IPS-18a (cell line): ENCODE results near the gene PLSCR1.
A peak's percentile ranks its signal among the peaks of the same experiment; 100 is the strongest.

Source experiments
- H3K27ac ChIP-seq: one replicate; pipeline ENCODE4 v1.5.1; 2013; ENCODE audit warnings: low read length
- H3K27me3 ChIP-seq: one replicate; pipeline ENCODE4 v1.6.1; 2013; ENCODE audit warnings: mild to moderate bottlenecking, low read length; ENCODE audit not compliant: control insufficient read depth, insufficient read depth
- H3K36me3 ChIP-seq: one replicate; pipeline ENCODE4 v1.6.1; 2013; ENCODE audit warnings: low read depth, low read length; ENCODE audit not compliant: control insufficient read depth
- H3K4me1 ChIP-seq: one replicate; pipeline ENCODE4 v1.6.1; 2013; ENCODE audit warnings: low read depth, low read length; ENCODE audit not compliant: control insufficient read depth
- H3K4me3 ChIP-seq: one replicate; pipeline ENCODE4 v1.5.1; 2013; ENCODE audit warnings: low read length
- H3K9ac ChIP-seq: one replicate; pipeline ENCODE4 v1.6.1; 2013; ENCODE audit warnings: mild to moderate bottlenecking, low read length, moderate library complexity
- H3K9me3 ChIP-seq: one replicate; pipeline ENCODE4 v1.6.1; 2013; ENCODE audit warnings: low read depth, low read length; ENCODE audit not compliant: control insufficient read depth

PLSCR1 gene, protein sequence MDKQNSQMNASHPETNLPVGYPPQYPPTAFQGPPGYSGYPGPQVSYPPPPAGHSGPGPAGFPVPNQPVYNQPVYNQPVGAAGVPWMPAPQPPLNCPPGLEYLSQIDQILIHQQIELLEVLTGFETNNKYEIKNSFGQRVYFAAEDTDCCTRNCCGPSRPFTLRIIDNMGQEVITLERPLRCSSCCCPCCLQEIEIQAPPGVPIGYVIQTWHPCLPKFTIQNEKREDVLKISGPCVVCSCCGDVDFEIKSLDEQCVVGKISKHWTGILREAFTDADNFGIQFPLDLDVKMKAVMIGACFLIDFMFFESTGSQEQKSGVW

DNA sequence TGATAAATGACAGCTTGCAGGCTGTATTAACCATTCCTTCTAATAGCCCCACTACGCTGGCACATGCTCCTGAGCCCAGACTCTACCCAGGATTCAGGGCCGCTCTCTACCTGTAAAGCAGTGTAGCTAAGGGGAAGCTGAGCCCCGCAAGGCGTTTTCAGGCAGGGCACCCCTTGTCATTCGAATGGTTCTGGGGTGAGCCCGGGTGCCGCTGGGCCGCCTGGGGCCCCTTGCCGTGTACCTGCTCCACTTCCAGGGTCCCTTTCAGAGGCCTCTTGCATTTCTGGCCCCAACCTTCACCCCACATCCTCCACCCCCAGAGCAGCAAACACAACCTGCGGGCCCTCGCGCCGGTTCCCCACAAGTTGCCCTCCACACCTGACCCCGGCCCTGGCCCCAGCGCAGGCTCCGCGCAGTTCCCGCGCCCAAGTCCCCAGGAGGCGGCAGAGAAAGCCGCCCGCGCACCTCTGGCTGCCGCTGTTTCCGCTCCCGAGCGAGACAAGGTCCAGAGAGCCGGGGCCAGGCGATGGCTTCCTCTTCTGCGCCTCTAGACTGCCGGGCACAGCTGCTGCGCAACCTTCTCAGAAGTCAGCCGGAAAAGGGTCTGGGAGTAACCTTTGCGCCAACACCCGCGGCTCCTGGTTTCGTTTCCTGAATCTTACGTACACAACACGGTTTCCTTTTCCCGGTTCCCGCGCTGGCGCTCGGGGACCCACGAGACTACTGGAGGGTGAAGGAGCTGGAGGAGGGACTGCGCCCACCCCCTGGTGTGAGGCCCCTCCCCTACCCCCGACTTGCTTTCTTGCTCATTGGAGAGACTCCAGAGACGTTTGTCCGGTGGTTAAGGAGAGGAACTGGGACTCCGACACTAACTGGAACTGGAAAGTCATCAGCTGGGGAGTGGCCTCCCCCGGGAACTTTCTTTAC, at the start of gene PLSCR1:
TSS of gene PLSCR1 (minus strand) at position 606 of the 927 bp plus-strand sequence. CDS start 8,055 bp downstream, outside the sequence.
- H3K4me3 ChIP-seq = peak within 1 kb of the TSS; percentile 80
- peaks cover 9% of the 10 kb centered on the region for H3K4me1 ChIP-seq
- no peaks in the 10 kb centered on the region for H3K27me3 ChIP-seq
- H3K27ac ChIP-seq = peak within 1 kb of the TSS; percentile 9
- peak within 1 kb of the TSS; percentile 76 for H3K9ac ChIP-seq
- H3K36me3 ChIP-seq = peaks cover 3% of the 10 kb centered on the region
- no peaks in the 10 kb centered on the region for H3K9me3 ChIP-seq

DNA sequence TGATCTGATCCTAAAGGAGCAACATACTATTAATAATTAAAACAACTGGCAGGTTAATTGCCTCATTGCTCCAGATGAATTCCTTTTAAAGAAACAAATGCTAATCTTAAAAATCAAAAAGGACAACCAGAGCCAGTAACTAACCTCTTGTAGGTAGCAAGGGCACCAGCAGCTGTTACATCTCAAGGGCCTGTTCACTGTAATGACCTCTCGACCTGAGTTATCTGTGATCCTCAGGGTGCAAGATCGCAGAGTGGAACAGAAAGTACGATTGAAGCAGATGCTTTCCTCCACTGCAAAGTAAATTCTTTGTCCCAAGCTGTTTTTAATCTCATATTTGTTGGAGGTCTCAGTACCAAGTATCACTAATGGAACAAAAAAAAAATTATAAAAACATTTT, 49.4 kb upstream of the PLSCR1 start:
- Histone ChIP-seq H3K27me3 (no peaks in the 10 kb centered on the region), H3K9ac (no peak overlapping the region), H3K4me3 (no peak overlapping the region)

DNA sequence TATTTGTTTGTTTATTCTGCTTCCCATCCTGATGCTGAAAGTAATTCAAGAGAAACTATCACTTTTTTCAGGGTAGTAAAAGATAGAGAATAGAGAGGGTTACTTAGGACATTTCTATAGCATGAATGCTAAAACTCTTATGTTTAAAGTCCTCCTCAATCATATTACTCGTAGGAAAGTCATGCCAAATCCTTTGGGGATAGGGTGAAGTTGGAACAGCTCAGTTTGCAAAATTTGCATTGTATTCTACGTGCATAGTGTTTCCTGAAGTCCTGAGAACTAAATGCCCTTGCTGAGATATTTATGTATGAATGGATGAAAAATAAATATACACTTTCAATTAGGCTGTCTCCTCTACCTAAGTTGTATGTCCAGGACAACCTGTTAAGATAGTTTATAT, 46.1 kb upstream of the PLSCR1 start:
- Histone ChIP-seq H3K4me3 (no peak overlapping the region), H3K4me1 (peaks cover 8% of the 10 kb centered on the region), H3K9me3 (no peaks in the 10 kb centered on the region), H3K36me3 (no peaks in the 10 kb centered on the region), H3K27ac (no peak overlapping the region), H3K9ac (no peak overlapping the region), H3K27me3 (no peaks in the 10 kb centered on the region)

More for the DNA sequence above, 49.4 kb upstream of the PLSCR1 start:
- no peaks in the 10 kb centered on the region for H3K9me3 ChIP-seq
- H3K27ac ChIP-seq = no peak overlapping the region
- peaks cover 3% of the 10 kb centered on the region for H3K4me1 ChIP-seq
- H3K36me3 ChIP-seq = no peaks in the 10 kb centered on the region

DNA sequence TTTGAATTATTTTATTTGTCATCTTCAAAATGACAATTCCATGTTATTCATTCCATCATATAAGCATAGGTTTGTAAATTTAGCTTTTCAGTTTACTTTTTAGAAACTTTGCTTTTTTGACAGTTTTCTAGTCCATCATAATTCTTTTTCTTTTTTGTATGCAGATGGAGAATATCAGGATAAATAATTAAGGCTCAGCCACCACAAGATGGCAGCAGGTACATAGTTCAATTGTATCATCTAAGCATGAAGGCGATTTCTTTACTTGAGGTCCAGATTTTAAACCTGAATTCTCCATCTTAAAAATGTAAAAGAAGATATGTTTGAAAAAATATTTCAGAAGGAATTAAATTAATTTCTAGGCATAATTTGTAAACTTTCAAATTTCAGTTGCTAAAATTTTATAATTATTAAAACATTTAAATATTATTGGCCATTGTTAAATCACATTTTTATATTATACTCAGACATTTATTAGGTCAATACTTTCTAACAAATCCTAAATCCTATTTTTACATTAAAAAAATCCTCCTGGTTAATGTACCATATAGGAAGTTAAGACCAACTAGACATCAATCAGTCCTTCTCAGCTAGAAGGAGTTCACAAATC, 45.6 kb upstream of the PLSCR1 start:
- Histone ChIP-seq H3K9me3 (no peaks in the 10 kb centered on the region), H3K4me3 (no peak overlapping the region)

DNA sequence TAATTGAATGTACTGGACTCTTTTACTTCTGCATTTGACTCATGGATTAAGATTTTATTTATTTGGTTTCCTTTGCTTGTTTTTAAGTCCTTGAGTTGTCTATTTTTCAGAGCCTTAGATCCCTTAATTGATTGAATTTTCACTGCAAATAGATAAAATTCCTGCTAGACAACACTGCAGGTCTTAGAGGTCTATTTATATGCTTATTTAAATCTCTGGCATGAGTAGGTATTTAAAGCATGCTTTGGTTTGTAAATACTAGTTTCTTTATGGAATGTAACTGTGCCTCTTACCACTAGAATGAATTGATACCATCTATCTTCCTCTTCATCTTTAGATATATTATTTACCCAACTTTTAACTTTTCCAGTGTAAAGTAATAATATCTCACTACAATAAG, 40.7 kb upstream of the PLSCR1 start:
- peak overlapping the region; percentile 13 for H3K4me3 ChIP-seq
- no peak overlapping the region for H3K27ac ChIP-seq
- H3K4me1 ChIP-seq = peaks cover 19% of the 10 kb centered on the region
- H3K27me3 ChIP-seq = no peaks in the 10 kb centered on the region
- no peak overlapping the region for H3K9ac ChIP-seq
- peaks cover 18% of the 10 kb centered on the region for H3K9me3 ChIP-seq
- H3K36me3 ChIP-seq = peaks cover 2% of the 10 kb centered on the region

More for the DNA sequence above, 45.6 kb upstream of the PLSCR1 start:
- no peak overlapping the region for H3K27ac ChIP-seq
- H3K27me3 ChIP-seq = no peaks in the 10 kb centered on the region
- H3K9ac ChIP-seq = no peak overlapping the region
- peaks cover 14% of the 10 kb centered on the region for H3K4me1 ChIP-seq
- no peaks in the 10 kb centered on the region for H3K36me3 ChIP-seq

DNA sequence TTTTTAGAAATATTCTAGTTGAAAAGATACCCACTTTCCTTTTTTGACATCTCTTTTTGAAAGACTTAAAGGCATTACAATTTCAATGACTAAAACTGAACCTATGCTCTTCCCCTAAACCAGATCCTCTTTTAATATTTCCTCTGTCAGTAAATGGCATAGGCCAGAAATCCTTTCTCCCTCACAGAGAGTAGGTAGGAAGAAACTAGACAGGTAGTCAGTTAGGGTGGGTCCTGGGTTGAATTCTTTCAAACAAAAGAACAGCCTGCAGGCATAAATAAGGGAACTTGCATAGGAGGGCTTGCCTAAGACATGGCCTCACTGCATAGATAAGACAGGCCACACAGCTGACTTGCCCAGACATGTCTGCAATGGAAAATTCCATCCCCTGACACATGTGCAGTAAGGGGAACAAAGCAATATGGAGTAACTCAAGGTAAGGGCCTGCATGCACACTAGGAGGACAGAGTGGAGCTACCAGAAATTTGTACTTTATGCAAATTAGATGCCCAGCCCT, 37.6 kb upstream of the PLSCR1 start:
- Histone ChIP-seq H3K4me3 (no peak overlapping the region), H3K27ac (no peak overlapping the region)

DNA sequence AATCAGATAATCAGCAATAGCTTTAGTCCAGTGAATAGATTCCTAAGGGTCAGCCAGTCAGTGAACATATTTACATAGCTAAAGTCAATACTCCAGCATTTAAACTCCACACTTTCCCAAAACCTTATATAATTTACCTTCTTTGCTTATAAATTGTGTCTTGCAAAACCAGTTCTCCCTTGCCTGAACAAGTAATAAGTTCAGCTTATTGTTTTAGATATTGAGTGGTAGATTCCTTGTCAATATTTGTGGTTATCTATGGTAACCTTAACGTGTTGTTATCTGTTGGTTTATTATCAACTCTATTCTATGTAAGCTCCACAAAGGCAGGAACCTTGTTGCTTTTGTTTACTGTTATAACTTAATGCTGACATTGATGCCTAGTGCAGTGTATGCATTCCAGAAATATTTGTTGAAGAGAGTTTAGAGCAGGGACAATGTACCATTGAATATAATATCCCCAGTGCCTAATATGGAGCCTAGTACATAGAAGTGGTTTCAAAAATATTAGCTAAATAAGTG, 36.7 kb upstream of the PLSCR1 start:
- H3K4me3 ChIP-seq = no peak overlapping the region
- peaks cover 19% of the 10 kb centered on the region for H3K4me1 ChIP-seq
- peaks cover 2% of the 10 kb centered on the region for H3K36me3 ChIP-seq
- peaks cover 18% of the 10 kb centered on the region for H3K9me3 ChIP-seq
- no peak overlapping the region for H3K9ac ChIP-seq
- no peak overlapping the region for H3K27ac ChIP-seq
- H3K27me3 ChIP-seq = no peaks in the 10 kb centered on the region

More for the DNA sequence above, 37.6 kb upstream of the PLSCR1 start:
- H3K9me3 ChIP-seq = peaks cover 18% of the 10 kb centered on the region
- no peaks in the 10 kb centered on the region for H3K27me3 ChIP-seq
- peaks cover 19% of the 10 kb centered on the region for H3K4me1 ChIP-seq
- peaks cover 2% of the 10 kb centered on the region for H3K36me3 ChIP-seq
- no peak overlapping the region for H3K9ac ChIP-seq

DNA sequence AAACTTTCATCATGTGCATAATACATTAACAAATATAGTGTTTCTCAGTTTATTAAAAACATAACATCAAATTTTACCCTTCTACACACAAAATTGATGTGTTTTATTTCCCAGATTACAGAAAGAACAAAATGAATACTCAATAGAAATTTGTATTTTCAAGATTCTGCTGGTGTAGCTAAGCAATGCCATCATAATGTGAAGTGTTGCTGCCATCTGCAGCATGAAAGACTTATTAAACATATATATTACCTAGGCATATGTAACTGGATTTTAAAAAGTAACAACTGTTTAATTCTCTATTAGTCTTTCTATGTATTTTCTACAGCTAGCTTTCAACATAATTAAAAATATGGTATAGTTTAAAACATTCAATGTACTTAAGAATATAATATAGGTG, 33.3 kb upstream of the PLSCR1 start:
- Histone ChIP-seq H3K36me3 (peaks cover under 1% of the 10 kb centered on the region), H3K9ac (no peak overlapping the region), H3K9me3 (peaks cover 9% of the 10 kb centered on the region), H3K4me1 (no peaks in the 10 kb centered on the region), H3K4me3 (no peak overlapping the region), H3K27me3 (no peaks in the 10 kb centered on the region), H3K27ac (no peak overlapping the region)

DNA sequence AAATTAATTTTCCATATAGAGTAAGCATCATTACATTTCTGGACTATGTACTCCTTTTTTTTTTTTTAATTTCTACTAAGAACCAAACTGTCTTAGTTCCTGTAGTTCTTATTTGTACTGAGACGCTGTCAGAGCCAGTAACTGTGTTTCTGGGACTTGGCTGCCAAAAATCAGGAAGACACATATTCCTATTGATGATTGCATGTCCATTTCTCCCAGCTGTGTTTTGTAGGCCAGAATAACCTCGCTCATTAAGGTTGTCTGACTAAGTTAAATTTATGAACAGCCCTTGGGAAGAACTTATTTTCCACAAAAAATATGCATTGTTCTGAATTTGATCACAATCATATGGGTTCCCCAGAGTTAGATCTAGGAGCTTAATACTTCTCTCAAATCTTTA, 31.2 kb upstream of the PLSCR1 start:
- no peaks in the 10 kb centered on the region for H3K27me3 ChIP-seq
- H3K4me3 ChIP-seq = no peak overlapping the region
- H3K4me1 ChIP-seq = no peaks in the 10 kb centered on the region
- no peak overlapping the region for H3K9ac ChIP-seq
- no peaks in the 10 kb centered on the region for H3K36me3 ChIP-seq
- no peak overlapping the region for H3K27ac ChIP-seq
- no peaks in the 10 kb centered on the region for H3K9me3 ChIP-seq

DNA sequence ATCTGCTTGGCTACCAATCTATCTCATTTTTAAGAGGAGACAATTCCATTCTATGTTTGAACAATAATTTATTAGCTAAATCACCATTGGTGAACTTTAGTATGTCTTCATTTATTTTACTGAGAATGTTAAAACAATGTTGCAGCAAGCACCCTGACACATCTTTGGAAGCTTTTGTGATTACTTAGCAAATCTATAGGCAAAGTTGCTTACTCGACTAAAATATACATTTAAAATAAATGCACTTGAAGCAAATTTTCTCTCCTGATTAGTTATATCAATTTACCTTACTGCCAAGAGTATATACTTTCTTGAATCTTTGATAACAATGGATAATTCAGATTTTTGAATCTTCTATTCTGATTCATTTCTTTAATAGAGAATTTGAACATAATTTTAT, 29.8 kb upstream of the PLSCR1 start:
- Histone ChIP-seq H3K27ac (no peak overlapping the region), H3K36me3 (no peaks in the 10 kb centered on the region), H3K4me1 (peaks cover 5% of the 10 kb centered on the region), H3K9me3 (no peaks in the 10 kb centered on the region), H3K27me3 (no peaks in the 10 kb centered on the region), H3K9ac (no peak overlapping the region), H3K4me3 (no peak overlapping the region)

DNA sequence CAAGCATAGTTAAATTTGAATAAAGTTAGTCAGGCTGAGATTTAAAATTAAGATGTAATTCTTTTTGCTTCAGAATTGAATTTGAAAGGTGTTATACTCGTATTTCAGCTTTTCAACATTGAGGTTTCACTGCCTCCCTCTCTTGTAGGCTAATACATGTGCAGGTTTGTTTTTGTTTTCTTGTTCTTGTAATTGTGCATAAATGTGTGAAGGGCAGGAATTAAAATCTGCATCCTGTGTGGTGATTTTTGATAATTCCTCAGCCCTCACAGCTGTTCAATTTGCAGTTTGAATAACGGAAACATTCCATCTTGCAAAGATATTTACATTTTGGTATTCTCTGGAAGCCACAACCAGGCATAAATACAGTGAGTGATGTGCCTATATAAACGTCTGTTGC, 24.9 kb upstream of the PLSCR1 start:
- Histone ChIP-seq H3K9me3 (no peaks in the 10 kb centered on the region), H3K27me3 (no peaks in the 10 kb centered on the region), H3K36me3 (no peaks in the 10 kb centered on the region), H3K4me3 (no peak overlapping the region), H3K9ac (no peak overlapping the region), H3K27ac (no peak overlapping the region), H3K4me1 (peaks cover 7% of the 10 kb centered on the region)
